SK-N-SH treated with all-trans-retinoic acid at 6 μM for 48 hours (cell line): ENCODE results near the gene UNC45A.

Experiments
- ATAC-seq: fragments of 200-7000 bp; cut with Tn5 transposase; 3 replicates; pipeline ENCODE4 v1.9.1; 2020; ENCODE audit warnings: mild to moderate bottlenecking, moderate library complexity
- ARNTL ChIP-seq: fragments of 450-650 bp; formaldehyde crosslinking; IDR thresholded peaks from 2 replicates; pipeline ENCODE4 v1.5.0; 2020; ENCODE audit warnings: low read depth, mild to moderate bottlenecking, moderate library complexity, borderline replicate concordance
- BACH2 ChIP-seq: fragments of 250-450 bp; sonication (Bioruptor Pico); IDR thresholded peaks from 2 replicates; pipeline ENCODE4 v1.9.0; 2021; ENCODE audit warnings: mild to moderate bottlenecking, borderline replicate concordance
- CREB5 ChIP-seq: fragments of 250-450 bp; sonication (Bioruptor Pico); IDR thresholded peaks from 2 replicates; pipeline ENCODE4 v1.5.1; 2020; ENCODE audit warnings: low read depth, mild to moderate bottlenecking, moderate library complexity
- CSDC2 ChIP-seq: fragments of 250-450 bp; sonication (Bioruptor Pico); IDR thresholded peaks from 2 replicates; pipeline ENCODE4 v1.5.0; 2020; ENCODE audit warnings: mild to moderate bottlenecking, moderate library complexity
- CSRNP3 ChIP-seq: fragments of 250-450 bp; sonication (Bioruptor Pico); IDR thresholded peaks from 2 replicates; pipeline ENCODE4 v1.5.1; 2021; ENCODE audit warnings: mild to moderate bottlenecking, moderate library complexity
- ESRRG ChIP-seq: fragments of 250-450 bp; sonication (Bioruptor Pico); IDR thresholded peaks from 2 replicates; pipeline ENCODE4 v1.6.1; 2021; ENCODE audit warnings: mild to moderate bottlenecking
- GLIS3 ChIP-seq: fragments of 250-450 bp; sonication (Bioruptor Pico); IDR thresholded peaks from 2 replicates; pipeline ENCODE4 v1.5.0; 2020; ENCODE audit warnings: mild to moderate bottlenecking, moderate library complexity
- ISL1 ChIP-seq: fragments of 250-450 bp; sonication (Bioruptor Pico); IDR thresholded peaks from 2 replicates; pipeline ENCODE4 v2.1.2; 2022; ENCODE audit warnings: mild to moderate bottlenecking, moderate library complexity
- OSR1 ChIP-seq: fragments of 250-450 bp; sonication (Bioruptor Pico); IDR thresholded peaks from 2 replicates; pipeline ENCODE4 v1.8.0; 2022; ENCODE audit warnings: moderate library complexity, mild to moderate bottlenecking, inconsistent platforms
- PATZ1 ChIP-seq: fragments of 250-450 bp; sonication (Bioruptor Pico); IDR thresholded peaks from 2 replicates; pipeline ENCODE4 v1.8.0; 2020; ENCODE audit warnings: mild to moderate bottlenecking, moderate library complexity, borderline replicate concordance
- PPARA ChIP-seq: fragments of 250-450 bp; sonication (Bioruptor Pico); IDR thresholded peaks from 2 replicates; pipeline ENCODE4 v1.5.0; 2020; ENCODE audit warnings: mild to moderate bottlenecking, borderline replicate concordance
- SNAI2 ChIP-seq: fragments of 250-450 bp; sonication (Bioruptor Pico); IDR thresholded peaks from 2 replicates; pipeline ENCODE4 v1.5.0; 2020; ENCODE audit warnings: mild to moderate bottlenecking, moderate library complexity
- TCF4 ChIP-seq: fragments of 250-450 bp; sonication (Bioruptor Pico); IDR thresholded peaks from 2 replicates; pipeline ENCODE4 v1.8.0; 2021; ENCODE audit warnings: mild to moderate bottlenecking, moderate library complexity, borderline replicate concordance
- TOX ChIP-seq: fragments of 250-450 bp; sonication (Bioruptor Pico); IDR thresholded peaks from 2 replicates; pipeline ENCODE4 v1.8.0; 2021; ENCODE audit warnings: mild to moderate bottlenecking, moderate library complexity, borderline replicate concordance
- TSHZ2 ChIP-seq: fragments of 250-450 bp; sonication (Bioruptor Pico); IDR thresholded peaks from 2 replicates; pipeline ENCODE4 v1.5.0; 2020; ENCODE audit warnings: mild to moderate bottlenecking, moderate library complexity
- ZC3H10 ChIP-seq: fragments of 250-450 bp; sonication (Bioruptor Pico); IDR thresholded peaks from 2 replicates; pipeline ENCODE4 v1.5.1; 2021; ENCODE audit warnings: mild to moderate bottlenecking, moderate library complexity
- ZFP3 ChIP-seq: fragments of 250-450 bp; sonication (Bioruptor Pico); IDR thresholded peaks from 2 replicates; pipeline ENCODE4 v1.5.0; 2020; ENCODE audit warnings: mild to moderate bottlenecking, moderate library complexity
- ZFP30 ChIP-seq: fragments of 450-650 bp; formaldehyde crosslinking; IDR thresholded peaks from 2 replicates; pipeline ENCODE4 v1.5.0; 2022; ENCODE audit warnings: mild to moderate bottlenecking, moderate library complexity
- ZNF565 ChIP-seq: fragments of 450-650 bp; formaldehyde crosslinking; conservative IDR thresholded peaks from 2 replicates; pipeline ENCODE4 v1.5.0; 2020; ENCODE audit warnings: low read depth, mild to moderate bottlenecking, moderate library complexity
- ZNF70 ChIP-seq: fragments of 450-650 bp; formaldehyde crosslinking; IDR thresholded peaks from 2 replicates; pipeline ENCODE4 v1.5.0; 2020; ENCODE audit warnings: mild to moderate bottlenecking, moderate library complexity
- ZNF8 ChIP-seq: fragments of 450-650 bp; formaldehyde crosslinking; IDR thresholded peaks from 2 replicates; pipeline ENCODE4 v1.5.0; 2020; ENCODE audit warnings: mild to moderate bottlenecking, moderate library complexity

The UNC45A gene

GRCh38 chr15:90987561-90988141 lies 52.6 kb downstream of the UNC45A start:
- peak; percentile 12; the same call in 2 of the 3 replicates for ATAC-seq

GRCh38 chr15:90988296-90988695 lies 53.2 kb downstream of the UNC45A start:
- TF ChIP-seq ZNF70 (CRISPR knock-in tag) (no peak), TCF4 (CRISPR knock-in tag) (no peak), GLIS3 (CRISPR knock-in tag) (no peak), SNAI2 (CRISPR knock-in tag) (no peak), CSRNP3 (CRISPR knock-in tag) (no peak), ZFP30 (no peak), ZFP3 (CRISPR knock-in tag) (no peak), TOX (CRISPR knock-in tag) (no peak)
- peak; percentile 70 for ATAC-seq

More at GRCh38 chr15:90987561-90988141, 52.6 kb downstream of the UNC45A start:
- TF ChIP-seq PATZ1 (CRISPR knock-in tag) (no peak), CSDC2 (CRISPR knock-in tag) (no peak), TCF4 (CRISPR knock-in tag) (no peak), OSR1 (CRISPR knock-in tag) (no peak), BACH2 (CRISPR knock-in tag) (no peak), ESRRG (no peak), ZNF565 (CRISPR knock-in tag) (no peak), ZFP3 (CRISPR knock-in tag) (no peak), CREB5 (CRISPR knock-in tag) (no peak), GLIS3 (CRISPR knock-in tag) (no peak), ISL1 (CRISPR knock-in tag) (no peak), TOX (CRISPR knock-in tag) (no peak), ZFP30 (no peak), ZC3H10 (CRISPR knock-in tag) (no peak), TSHZ2 (no peak), PPARA (CRISPR knock-in tag) (no peak), CSRNP3 (CRISPR knock-in tag) (no peak), ZNF70 (CRISPR knock-in tag) (no peak), ZNF8 (CRISPR knock-in tag) (no peak), ARNTL (CRISPR knock-in tag) (no peak)
